ENCODE data around the gene OSBPL7. TPM values are rescaled to one million over a fixed set of nuclear protein-coding genes. Genes with fewer than 3 reads are reported as not detected.

OSBPL7 gene
- total and polyA plus RNA-seq, 2 donors (not counting 3 experiments of a cell fraction or from before 2014, with no cell fraction given): 16.2 to 29.1 TPM

DNA sequence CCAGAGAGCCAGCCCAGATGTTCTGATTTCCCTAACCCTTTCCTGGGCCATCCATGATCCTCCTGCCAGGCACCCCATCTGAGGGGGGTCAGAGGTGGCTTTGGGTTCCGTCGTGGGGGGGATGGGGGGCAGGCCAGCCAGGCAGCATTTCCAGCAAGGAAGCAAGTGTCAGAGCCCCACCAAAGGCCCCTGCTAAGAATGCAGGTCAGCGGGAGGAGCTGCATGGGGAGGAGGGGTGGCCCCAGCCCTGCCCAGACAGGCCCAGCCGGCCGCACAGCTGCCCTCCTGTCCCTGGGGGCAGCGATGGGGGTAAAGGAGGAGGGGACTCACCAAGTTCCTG, 21.8 kb upstream of the OSBPL7 start:
- H4K20me1 ChIP-seq (replicated peaks; ENCODE audit: control insufficient read depth, extremely low read depth, insufficient read depth, low read length): no peaks in the 10 kb centered on the region
- POLR2A ChIA-PET: interaction anchor here (0.7 kb wide), 1 partner anchor 46 kb away, joined by 3 read pairs; no protein-coding TSS in a partner anchor
- H3K9me1 ChIP-seq (replicated peaks; ENCODE audit: control insufficient read depth, extremely low read depth, insufficient read depth, low read length): no peaks in the 10 kb centered on the region
- H3K9ac ChIP-seq (replicated peaks; ENCODE audit: extremely low read depth, insufficient read depth, low read length): no peak overlapping the region
- intact Hi-C loops (cut with micrococcal nuclease) (loop anchor here (5.0 kb wide), 1 partner anchor 169 kb away; no protein-coding TSS in a partner anchor), dilution Hi-C loops (cut with MboI; ENCODE audit: extremely low pct_ligation_motif_present, low sequenced_read_pairs) (no loop called here)
- TF ChIP-seq FOS (IDR thresholded peaks at IDR 0.05; ENCODE audit: borderline replicate concordance, insufficient read depth, low read length): no peak
- no peak for TF ChIP-seq MYC (IDR thresholded peaks at IDR 0.05; ENCODE audit: low read depth, low read length)
- TF ChIP-seq POLR2AphosphoS5 (IDR thresholded peaks at IDR 0.05; ENCODE audit: insufficient read depth, low read depth, low read length): no peak
- no peak for TF ChIP-seq EZH2 (IDR thresholded peaks at IDR 0.05; ENCODE audit: borderline replicate concordance, low read depth, low read length, severe bottlenecking)
- no peak for TF ChIP-seq GATA2 (IDR thresholded peaks at IDR 0.05; ENCODE audit: insufficient read depth, insufficient read length, low read depth, low read length)
- TF ChIP-seq, protein P1, sequence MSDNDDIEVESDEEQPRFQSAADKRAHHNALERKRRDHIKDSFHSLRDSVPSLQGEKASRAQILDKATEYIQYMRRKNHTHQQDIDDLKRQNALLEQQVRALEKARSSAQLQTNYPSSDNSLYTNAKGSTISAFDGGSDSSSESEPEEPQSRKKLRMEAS (IDR thresholded peaks at IDR 0.05; ENCODE audit: insufficient read depth, insufficient read length): no peak
- TF ChIP-seq, protein P2, sequence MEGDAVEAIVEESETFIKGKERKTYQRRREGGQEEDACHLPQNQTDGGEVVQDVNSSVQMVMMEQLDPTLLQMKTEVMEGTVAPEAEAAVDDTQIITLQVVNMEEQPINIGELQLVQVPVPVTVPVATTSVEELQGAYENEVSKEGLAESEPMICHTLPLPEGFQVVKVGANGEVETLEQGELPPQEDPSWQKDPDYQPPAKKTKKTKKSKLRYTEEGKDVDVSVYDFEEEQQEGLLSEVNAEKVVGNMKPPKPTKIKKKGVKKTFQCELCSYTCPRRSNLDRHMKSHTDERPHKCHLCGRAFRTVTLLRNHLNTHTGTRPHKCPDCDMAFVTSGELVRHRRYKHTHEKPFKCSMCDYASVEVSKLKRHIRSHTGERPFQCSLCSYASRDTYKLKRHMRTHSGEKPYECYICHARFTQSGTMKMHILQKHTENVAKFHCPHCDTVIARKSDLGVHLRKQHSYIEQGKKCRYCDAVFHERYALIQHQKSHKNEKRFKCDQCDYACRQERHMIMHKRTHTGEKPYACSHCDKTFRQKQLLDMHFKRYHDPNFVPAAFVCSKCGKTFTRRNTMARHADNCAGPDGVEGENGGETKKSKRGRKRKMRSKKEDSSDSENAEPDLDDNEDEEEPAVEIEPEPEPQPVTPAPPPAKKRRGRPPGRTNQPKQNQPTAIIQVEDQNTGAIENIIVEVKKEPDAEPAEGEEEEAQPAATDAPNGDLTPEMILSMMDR (IDR thresholded peaks at IDR 0.05; ENCODE audit: extremely low read depth in 1 of 2, insufficient read depth in 1 of 2, low read depth in 1 of 2, low read length in 2 of 2): no peak
- no TSS peak for BruUV-seq (replicated peaks)
- H3K27me3 ChIP-seq (ENCODE audit: control insufficient read depth in 2 of 2, insufficient read depth in 2 of 2, low read length in 2 of 2): no peaks in the 10 kb centered on the region
- no peak overlapping the region for H3K4me3 ChIP-seq (replicated peaks in 1 of 3; ENCODE audit: insufficient read depth in 1 of 3, low read depth in 1 of 3, low read length in 3 of 3)
- no peaks in the 10 kb centered on the region for H3K36me3 ChIP-seq (ENCODE audit: control insufficient read depth in 2 of 2, extremely low read depth in 1 of 2, insufficient read depth in 2 of 2, low read length in 2 of 2)
- FAIRE-seq: no peak
- no peak overlapping the region for H3K4me2 ChIP-seq (ENCODE audit: insufficient read depth, low read length)
- DNase-seq (ENCODE audit: low read depth, low spot score): no peak
- H3K9me3 ChIP-seq (replicated peaks; ENCODE audit: control insufficient read depth, insufficient read depth, low read length): no peaks in the 10 kb centered on the region
- no peak overlapping the region for H3K27ac ChIP-seq (ENCODE audit: insufficient read depth, low read depth, low read length)
- no peak overlapping the region for H2AFZ ChIP-seq (ENCODE audit: low read depth, low read length)
- CTCF ChIA-PET: interaction anchor here (0.6 to 10.2 kb wide), 21 partner anchors 12 to 175 kb away, joined by 3 to 367 read pairs (median 6); partner anchors contain the start of genes CDK5RAP3, LRRC46, MRPL10 and OSBPL7
- peaks cover 5% of the 10 kb centered on the region for H3K4me1 ChIP-seq (ENCODE audit: control insufficient read depth, extremely low read depth, insufficient read depth, low read length)
- H3K79me2 ChIP-seq (ENCODE audit: control insufficient read depth, insufficient read depth, low read length): no peaks in the 10 kb centered on the region
